HG03139 (cell line): ENCODE results near the gene SLF2.

Experiments
- ATAC-seq: cut with Tn5 transposase; IDR thresholded peaks from one replicate; pipeline ENCODE4 v1.9.1; 2021; ENCODE audit not compliant: unreplicated experiment

The SLF2 gene

DNA sequence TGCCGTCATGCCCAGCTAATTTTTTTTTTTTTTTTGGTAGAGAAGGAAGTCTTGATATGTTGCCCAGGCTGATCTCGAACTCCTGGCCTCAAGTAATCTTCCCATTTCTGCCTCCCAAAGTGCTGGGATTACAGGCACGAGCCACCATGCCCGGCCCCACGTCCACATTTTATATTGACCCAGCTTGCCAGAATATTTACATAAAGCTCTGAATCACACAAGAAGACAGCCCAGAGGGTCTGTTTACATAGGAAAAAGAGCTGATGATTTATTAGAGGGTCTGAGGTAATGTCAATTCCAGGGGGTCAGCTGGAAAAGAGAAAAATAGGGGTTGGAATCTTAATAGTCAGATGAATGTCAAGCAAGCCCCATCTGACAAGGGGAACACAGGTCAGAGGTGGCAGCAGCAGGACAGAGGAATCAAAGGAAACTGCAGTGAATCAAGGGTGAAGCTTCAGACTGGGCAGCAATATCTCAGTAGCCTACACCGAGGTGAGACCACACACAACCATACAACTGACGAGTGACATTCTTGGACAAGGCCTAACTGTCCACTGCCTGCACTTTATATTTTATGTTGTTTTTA lies 15.8 kb upstream of the SLF2 start:
- no peak for ATAC-seq

DNA sequence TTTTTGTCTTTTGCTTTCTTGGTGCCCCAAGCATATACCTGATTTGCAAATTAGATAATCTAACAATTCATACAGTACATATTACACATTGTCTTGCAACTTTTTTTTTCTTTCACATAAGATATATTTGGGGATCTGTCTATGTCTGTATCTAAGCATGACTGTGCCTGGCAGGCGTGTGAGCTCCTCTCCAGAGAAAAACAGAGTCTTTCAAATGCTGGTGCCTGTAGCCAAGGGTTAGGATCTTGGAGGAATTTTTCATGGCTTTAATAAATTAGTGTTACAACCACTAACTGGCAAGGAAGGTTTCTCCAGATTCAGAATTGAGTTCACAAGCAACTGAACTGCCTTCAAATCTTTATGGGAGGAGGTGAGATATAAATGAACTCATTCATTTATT lies 14.8 kb upstream of the SLF2 start:
- ATAC-seq, result no peak

DNA sequence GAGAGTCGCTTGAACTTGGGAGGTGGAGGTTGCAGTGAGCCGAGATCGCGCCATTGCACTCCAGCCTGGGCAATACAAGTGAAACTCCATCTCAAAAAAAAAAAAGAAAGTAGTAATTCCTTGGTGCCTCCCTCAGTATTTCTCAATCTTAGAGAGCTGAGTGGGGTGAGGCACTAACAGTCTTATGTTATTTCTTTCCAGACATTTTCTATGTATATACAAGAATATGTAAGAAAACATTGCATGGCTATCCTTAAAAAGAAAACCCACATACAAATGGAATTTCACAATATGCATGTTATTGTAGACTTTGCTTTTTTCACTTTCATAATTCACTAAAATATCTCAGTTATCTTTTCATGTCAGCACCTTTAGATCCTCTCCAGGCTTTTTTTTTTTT lies 13.6 kb upstream of the SLF2 start:
- no peak for ATAC-seq

DNA sequence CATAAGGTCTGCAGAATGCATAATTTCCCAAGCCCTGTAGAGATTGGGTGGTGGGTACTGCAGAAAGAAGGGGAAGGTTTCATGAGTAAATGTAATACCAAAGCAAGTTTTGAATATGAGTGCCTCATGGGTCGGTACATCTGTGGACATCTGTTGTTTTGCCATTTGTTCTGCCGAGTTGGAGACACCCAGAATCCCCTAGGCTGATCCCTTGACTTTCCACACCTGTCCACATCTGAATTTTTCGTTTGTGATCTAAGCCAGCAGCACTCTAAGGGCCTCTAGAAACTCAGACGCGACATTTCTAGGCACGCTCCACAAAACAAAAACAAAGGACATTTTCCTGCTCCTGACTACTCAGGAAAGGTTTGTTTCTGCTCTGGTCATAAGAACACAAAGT lies 11.7 kb upstream of the SLF2 start:
- no peak for ATAC-seq

DNA sequence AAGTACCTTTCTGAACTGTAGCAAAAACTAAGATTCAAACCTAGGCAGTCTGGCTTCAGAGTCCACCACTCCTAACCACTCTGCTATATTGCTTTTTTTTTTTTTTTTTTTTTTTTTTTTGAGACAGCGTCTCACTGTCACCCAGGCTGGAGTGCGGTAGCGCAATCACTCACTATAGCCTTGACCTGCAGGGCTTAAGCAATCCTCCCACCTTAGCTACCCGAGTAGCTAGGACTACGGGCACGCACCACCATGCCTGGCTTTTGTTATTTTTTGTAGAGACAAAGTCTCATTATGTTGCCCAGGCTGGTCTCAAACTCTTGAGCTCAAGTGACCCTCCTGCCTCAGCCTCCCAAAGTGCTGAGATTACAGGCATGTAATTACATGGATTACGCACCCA lies 10.1 kb upstream of the SLF2 start:
- no peak for ATAC-seq

DNA sequence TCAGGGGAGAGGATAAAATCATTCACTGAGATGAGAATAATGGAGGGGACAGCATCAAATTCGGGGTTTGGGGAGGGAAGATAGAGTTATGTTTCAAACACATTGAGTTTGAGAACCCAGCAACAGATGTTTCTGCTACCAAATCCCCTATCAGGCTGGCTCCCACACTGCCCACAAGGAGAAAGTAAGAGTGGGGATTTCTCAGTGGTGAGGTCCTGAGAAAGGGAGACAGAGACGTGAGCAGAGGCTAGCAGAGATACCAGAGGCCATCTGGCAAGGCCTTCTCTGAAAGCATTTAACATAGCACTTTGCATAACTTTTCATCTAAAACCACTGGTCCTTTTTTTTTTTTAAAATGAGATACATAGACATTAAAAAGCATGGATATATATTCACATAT lies 7.8 kb upstream of the SLF2 start:
- no peak for ATAC-seq

DNA sequence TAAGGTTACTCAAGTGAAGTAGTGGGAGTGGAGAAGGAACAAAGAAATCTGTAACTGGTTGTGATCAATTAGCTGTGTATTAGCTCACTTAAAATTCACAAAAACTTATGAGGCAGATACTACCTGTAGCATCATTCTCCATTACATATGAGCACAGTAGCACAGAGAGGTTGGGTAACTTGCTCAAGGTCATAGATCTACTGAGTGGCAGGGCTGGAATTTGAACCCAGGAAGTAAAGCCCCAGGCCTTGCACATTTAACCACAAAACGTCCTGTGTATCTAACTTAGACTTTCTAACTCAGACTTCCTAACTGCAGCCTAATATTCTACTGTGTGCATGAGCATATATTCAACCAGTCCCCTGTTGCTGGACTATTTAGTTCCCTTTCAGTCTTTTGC lies 5.6 kb upstream of the SLF2 start:
- no peak for ATAC-seq

DNA sequence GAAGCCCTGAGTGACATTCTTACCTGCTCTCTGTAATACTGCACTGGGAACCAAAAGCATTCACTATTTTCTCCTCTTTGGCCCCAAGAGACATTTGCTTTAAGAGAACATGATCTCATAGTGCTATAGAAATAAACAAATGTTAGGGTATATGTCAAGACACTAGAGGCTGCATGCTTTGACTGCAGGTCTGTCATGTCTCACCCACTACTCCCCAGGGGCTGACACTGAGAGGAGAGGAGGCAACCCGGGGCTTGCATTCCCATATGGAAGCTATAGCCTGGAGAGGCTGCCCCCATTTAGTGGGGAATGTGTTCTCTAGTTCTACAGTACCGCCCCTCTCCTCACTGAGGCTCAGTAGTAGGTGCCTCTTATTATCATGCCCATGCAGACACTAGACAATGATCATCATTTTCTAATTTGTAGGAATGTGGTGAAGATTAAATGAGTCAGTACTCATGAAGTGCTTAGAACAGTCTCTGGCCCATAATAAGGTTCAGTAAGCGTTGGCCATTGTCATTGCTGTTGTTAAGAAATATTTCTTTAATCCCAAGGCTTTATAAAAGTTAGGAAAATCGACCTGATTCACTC lies 4.9 kb upstream of the SLF2 start:
- ATAC-seq, result no peak

DNA sequence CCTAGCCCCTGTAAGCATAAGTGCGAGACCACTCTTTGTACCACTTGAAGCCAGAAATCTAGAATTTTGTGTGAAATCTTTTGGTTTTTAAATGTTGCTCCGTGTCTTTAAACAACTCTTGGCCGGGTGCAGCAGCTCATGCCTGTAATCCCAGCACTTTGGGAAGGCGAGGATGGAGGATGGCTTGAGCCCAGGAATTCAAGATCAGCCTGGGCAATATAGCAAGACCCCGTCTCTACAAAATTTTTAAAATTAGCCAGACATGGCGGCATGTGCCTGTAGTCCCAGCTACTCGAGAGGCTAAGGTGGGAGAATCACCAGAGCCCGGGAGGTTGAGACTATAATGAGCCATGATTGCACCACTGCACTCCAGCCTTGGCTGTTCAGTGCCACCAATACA lies 4.4 kb upstream of the SLF2 start:
- no peak for ATAC-seq

DNA sequence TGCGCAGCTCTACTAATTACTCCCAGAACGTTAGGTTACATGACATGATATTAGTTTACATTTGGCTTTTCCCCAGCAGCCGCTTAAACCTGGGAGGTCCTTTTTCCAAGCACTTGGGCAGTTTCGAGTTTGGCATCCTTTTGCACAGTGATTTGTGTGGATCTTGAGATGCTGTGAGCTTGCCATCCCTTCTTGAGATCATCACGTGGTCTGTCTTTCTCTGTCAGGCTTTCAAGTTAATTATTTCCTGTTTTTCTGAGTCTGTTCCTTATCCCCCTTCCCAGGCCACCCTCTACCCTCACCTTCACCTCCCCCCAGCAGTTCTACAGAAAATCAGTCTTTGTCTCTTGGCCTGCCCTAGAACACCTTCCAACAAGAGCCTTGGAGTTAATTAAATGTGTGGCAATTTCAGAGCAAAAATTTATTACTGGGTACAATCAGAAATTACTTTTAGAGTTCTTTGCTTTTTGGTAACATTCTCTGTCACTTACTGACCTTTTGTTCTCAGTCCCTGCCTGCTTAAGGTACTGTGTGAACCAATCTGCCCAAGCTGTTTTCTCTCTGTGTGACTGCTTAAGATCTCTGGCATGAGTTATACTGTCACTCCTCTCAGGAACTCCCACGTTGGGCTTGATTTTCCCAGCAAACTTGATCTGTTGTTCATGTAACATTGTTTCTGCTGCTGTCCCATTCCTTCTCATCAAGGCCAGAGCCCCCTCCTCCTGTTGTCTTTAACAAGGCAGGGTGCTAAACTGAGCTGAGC lies 3.1 kb upstream of the SLF2 start:
- no peak for ATAC-seq

DNA sequence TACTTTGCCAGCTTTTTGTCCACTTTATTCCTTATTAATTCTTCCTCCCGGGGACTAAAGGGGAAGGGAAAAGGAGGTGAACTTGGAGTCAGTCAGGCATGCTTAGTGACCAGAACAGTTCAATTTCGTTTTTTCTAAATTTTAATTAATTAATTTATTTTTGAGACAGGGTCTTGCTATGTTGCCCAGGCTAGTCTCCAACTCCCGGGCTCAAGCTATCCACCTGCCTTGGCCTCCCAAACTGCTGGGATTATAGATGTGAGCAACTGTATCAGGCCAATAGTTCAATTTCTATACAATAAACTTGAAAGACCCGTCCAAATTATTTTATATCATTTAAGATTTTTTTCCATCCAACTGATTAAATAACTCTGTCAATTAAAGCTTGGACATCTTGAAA lies 1.3 kb upstream of the SLF2 start:
- ATAC-seq, result no peak

DNA sequence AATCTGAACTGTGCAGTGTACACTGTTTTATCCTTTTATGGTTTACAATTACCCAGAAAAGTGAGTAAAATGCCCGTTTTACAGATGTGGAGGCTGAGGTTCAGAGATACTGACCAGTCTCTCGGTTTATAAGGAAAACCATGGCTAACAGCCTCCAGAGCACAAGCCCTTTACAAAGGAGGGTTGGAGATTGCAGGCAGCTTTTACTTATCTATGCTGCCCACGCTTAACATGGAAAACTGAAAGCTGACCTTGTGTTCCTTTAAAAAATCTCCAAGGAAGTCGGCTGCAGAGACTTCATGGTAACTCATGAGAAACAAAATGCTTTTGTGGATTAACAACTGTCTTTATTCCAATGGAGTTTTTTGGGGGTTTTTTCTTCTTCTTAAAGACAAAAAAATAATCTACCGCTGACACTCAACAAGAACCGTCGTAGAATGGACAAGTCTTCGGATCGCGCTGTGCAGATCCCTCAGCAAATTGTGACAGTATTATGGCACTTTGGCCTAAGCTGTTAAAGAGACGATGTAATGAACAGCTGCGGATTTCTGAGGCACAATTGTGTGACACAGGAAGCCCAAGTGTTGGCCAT lies 654 bp upstream of the SLF2 start:
- ATAC-seq, result no peak

DNA sequence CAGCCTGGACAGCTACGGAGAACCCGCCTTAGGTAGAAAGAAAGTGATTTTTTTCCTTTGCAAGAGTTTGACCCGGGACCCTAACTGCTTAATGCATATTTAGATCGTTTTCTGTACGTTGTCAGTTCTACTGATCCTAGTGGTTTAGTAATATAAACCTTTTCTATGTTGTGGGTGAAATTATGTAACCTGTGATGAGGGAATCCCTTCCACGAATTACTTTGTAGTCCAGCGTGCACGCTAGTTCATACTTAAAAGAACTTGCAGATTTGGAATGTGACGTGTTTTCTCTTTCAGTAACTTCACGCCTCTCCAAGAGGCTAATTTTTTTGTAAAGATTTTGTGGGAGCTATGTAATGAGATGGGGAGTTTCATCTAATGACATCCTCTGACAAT lies 705 bp downstream of the SLF2 start:
- no peak for ATAC-seq

DNA sequence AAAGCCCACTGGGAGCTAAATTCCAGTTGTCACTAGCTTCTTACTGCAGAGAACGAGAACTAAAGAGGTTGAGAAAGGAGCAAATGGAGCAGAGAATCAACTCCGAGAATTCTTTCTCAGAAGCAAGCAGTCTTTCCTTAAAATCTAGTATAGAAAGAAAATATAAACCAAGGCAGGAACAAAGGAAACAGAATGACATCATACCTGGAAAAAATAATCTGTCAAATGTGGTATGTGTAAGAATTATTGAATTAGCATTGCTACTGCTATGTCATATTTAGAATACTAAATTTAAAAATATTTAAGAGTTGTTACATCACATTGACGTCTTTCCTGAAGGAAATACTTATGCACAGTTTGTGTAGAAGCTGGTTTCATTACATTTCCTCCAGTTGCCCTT lies 4.3 kb downstream of the SLF2 start:
- ATAC-seq, result no peak

DNA sequence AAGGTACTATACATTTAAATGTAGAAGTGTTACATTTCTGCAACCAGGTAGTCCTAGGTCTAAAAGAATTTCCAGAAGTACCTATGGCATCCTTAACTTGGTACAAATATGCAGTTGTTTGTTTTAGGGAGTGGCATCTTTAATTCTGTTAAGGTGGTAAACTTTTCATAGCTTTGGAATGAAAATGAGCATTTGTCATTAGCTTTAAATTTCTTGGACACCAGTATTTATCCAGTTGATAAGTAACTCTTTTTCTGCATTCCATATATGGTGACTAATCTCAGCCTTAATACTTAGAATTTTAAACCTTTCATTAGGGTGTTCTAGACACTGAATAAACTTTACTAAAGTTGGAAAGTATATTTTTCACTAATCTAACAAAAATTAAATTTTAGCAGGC lies 10.8 kb downstream of the SLF2 start:
- ATAC-seq, result no peak

DNA sequence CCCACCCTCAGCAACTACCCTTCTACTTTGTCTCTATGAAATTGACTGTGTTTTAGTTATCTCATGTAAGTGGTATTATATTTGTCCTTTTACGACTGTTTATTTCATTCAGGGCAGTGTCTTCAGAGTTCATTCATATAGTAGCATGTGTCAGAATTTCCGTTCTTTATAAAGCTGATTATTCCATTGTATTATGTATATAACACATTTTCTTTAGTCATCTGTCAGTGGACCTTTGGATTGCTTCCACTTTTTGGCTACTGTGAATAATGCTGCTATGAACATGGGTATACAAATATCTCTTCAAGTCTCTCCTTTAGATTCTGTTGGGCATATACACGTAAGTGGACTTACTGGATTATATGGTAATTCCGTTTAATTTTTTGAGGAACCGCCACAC lies 14.5 kb downstream of the SLF2 start:
- no peak for ATAC-seq

DNA sequence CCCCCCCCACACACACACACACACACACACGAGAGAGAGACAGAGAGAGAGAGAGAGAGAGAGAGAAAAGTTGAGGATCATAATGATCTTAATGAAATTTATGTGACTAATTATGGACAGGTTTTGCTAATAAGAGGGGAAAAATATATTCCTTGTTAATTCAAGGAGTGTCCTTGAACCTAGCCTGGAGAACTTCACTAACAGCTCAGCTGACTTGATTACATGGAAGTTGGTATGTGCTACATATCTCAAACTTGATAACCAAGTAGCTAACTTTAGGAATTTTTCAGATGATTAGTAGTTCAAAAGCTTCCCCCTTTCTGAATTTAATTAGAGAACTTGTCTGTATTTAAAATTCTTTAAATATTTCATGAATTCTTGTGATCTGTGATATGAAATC lies 15.3 kb downstream of the SLF2 start:
- no peak for ATAC-seq

DNA sequence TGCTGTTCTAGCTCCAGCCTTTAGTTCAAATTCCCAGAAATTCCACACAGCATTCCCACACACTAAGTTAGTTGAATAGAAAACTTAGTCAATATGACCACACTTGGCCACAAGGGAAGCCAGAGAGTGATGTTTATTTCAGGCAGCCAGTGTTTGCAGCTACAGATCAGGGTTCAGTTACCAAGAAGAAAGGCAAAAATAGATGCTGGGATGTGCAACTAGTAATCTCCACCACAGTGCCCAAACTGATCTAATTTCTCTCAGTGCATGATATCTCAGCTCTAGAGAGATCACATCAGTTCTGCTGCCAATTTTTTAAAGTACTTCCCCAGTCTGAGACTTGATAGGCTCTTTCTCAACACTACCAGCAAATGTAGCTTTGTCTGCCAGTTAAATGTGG lies 17.6 kb downstream of the SLF2 start:
- no peak for ATAC-seq

DNA sequence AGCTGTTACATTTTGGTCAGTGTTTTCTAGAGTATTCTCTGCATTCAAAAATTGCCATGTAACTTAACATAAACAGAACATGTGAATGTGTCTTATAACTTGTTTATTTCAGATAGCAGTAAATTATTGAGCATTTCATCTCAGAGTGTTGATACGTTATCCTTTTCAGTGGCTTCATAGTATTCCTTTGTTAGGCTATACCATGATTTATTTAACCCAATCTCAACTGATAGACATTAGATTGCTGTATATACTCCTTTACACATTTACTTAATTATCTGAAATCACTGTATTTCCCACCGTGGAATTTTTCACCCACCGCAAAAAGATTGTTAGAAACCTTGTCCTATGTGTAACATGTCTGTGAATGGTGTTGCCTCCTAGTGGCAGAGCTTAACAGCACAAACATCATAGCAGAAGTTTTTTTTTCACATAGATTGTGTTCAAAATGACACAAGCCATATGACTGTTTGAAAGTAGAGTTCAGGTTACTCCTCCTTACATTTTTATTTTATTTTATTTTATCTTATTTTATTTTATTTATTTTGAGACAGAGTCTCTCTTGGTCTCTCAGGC lies 21.4 kb downstream of the SLF2 start:
- no peak for ATAC-seq

DNA sequence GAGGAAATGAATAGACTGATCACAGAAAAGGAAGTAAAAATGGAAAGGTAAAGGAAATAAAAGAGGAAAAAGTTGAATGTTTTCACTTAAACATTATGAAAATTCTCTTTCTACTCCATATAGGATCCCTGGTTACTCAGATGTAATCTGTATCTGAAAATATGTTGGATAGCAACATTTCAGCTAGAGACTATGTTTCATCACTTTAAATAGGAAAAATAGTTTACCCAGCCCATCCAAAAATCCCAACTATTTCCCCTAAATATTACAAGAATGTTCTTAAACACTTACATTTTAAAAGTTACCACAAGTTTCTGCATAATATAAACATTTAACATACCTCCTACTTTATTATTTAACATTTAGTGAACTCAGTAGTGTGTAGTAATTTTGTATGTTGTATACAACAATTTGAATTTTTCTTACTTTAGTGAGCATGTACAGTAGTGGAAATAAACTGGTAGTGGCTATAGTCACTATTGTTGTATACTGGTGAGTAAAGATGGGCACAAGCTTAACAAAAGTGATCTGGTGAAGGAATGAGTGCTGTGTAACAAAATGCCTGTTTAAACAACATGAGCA lies 27.1 kb downstream of the SLF2 start:
- ATAC-seq, result no peak

DNA sequence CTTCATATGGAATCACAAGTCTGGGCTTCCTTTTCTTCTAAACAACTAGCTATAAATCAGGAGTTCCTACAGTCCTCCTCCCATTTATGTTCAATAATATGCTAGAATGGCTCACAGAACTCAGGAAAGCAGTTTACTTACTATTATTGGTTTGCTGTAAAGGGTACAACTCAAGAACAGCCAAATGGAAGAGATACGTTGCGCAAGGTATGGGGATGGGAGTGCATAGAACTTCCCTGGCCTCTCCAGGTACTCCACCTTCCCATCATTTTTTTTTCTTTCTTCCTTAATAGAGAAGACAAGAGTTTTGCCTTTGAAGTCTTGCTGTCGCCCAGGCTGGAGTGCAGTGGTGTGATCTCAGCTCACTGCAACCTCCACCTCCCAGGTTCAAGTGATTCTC lies 29.5 kb downstream of the SLF2 start:
- no peak for ATAC-seq

DNA sequence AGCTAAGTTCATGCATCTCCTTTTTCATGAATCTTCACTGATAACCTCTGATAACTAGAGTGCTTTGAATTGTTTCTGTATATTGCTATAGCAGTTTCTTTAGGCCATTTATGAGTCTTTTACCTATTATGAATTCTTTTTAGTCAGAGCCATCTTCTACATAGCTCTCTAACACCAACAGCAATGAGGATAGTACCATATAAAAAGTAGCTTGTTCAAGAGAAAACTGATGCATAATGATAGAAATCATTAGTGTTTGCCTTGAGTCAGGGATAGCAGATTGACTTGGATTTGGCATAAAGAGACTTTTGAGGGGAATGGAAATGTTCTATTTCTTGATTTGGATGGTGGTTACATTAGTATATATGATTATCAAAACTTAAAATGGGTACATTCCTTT lies 30.7 kb downstream of the SLF2 start:
- ATAC-seq, result no peak
